NCI-H2196 (cell line): ENCODE results near the gene OPCML.

ENCODE experiments used
- DNase-seq: peaks from one replicate; lab custom pipeline; 2025; ENCODE audit not compliant: unreplicated experiment; lab: John Stamatoyannopoulos, UW

Gene OPCML

GRCh38 chr11:132821014-132821413 is 711.3 kb downstream of the OPCML start:
- DNase-seq, result no peak

GRCh38 chr11:132818951-132819350 is 713.4 kb downstream of the OPCML start:
- no peak for DNase-seq

GRCh38 chr11:132817387-132817786 is 714.9 kb downstream of the OPCML start:
- no peak for DNase-seq

- DNase-seq, result no peak
Observed at GRCh38 chr11:132814410-132814809, 717.9 kb downstream of the OPCML start.

GRCh38 chr11:132811649-132812048 is 720.7 kb downstream of the OPCML start:
- no peak for DNase-seq

GRCh38 chr11:132809070-132809469 is 723.2 kb downstream of the OPCML start:
- DNase-seq, result no peak

GRCh38 chr11:132804258-132804657 is 728.0 kb downstream of the OPCML start:
- DNase-seq, result no peak

GRCh38 chr11:132803436-132803835 is 728.9 kb downstream of the OPCML start:
- no peak for DNase-seq

GRCh38 chr11:132802947-132803346 is 729.4 kb downstream of the OPCML start:
- DNase-seq, result no peak

GRCh38 chr11:132793831-132794230 is 738.5 kb downstream of the OPCML start:
- no peak for DNase-seq

GRCh38 chr11:132792341-132793140 is 739.8 kb downstream of the OPCML start:
- no peak for DNase-seq

- no peak for DNase-seq
Observed at GRCh38 chr11:132790971-132791370, 741.3 kb downstream of the OPCML start.

GRCh38 chr11:132790466-132790865 is 741.8 kb downstream of the OPCML start:
- DNase-seq, result no peak

- DNase-seq, result no peak
Observed at GRCh38 chr11:132788816-132789325, 743.4 kb downstream of the OPCML start.

- DNase-seq, result no peak
Observed at GRCh38 chr11:132785878-132786277, 746.4 kb downstream of the OPCML start.

GRCh38 chr11:132784441-132784840 is 747.9 kb downstream of the OPCML start:
- no peak for DNase-seq

GRCh38 chr11:132782102-132782501 is 750.2 kb downstream of the OPCML start:
- no peak for DNase-seq

- DNase-seq, result no peak
Observed at GRCh38 chr11:132780046-132780445, 752.3 kb downstream of the OPCML start.

GRCh38 chr11:132779497-132779896 is 752.8 kb downstream of the OPCML start:
- DNase-seq, result no peak

- DNase-seq, result no peak
Observed at GRCh38 chr11:132777067-132777975, 755.0 kb downstream of the OPCML start.

GRCh38 chr11:132773751-132774150 is 758.5 kb downstream of the OPCML start:
- no peak for DNase-seq
